OCI-LY1 (cell line): ENCODE results near the gene SLC29A1.

ENCODE experiments used
- H2AFZ ChIP-seq: fragments of 200-600 bp; sonication (generic), shearing (Covaris generic); 2 replicates; pipeline ENCODE4 v1.6.0; 2014; ENCODE audit warnings: antibody characterized with exemption, mild to moderate bottlenecking, low read length
- H3F3A ChIP-seq: fragments of 200-600 bp; sonication (generic), shearing (Covaris generic); 2 replicates; pipeline ENCODE4 v1.6.0; 2014; ENCODE audit warnings: mild to moderate bottlenecking, antibody characterized with exemption, low read length, moderate library complexity; ENCODE audit not compliant: insufficient read depth
- H3K27ac ChIP-seq: fragments of 200-600 bp; sonication (generic); 2 replicates; pipeline ENCODE4 v1.5.1; 2014; ENCODE audit warnings: low read length, mixed run types, mild to moderate bottlenecking, low read depth; ENCODE audit not compliant: poor library complexity, severe bottlenecking
- H3K27me3 ChIP-seq: fragments of 200-600 bp; sonication (generic); 2 replicates; pipeline ENCODE4 v1.6.0; 2014; ENCODE audit warnings: antibody characterized with exemption, mild to moderate bottlenecking, low read length, moderate library complexity; ENCODE audit not compliant: insufficient read depth
- H3K36me3 ChIP-seq: fragments of 200-600 bp; sonication (generic); 2 replicates; pipeline ENCODE4 v1.6.1; 2014; ENCODE audit warnings: mild to moderate bottlenecking, antibody characterized with exemption, low read length, moderate library complexity, mixed read lengths; ENCODE audit not compliant: insufficient read depth
- H3K4me1 ChIP-seq: fragments of 200-600 bp; sonication (generic); 2 replicates; pipeline ENCODE4 v1.5.1; 2014; ENCODE audit warnings: mild to moderate bottlenecking, low read length, moderate library complexity; ENCODE audit not compliant: insufficient read depth, severe bottlenecking
- H3K4me2 ChIP-seq: fragments of 200-600 bp; sonication (generic), shearing (Covaris generic); 2 replicates; pipeline ENCODE4 v1.6.1; 2014; ENCODE audit warnings: low read length
- H3K4me3 ChIP-seq: fragments of 200-600 bp; sonication (generic); 2 replicates; pipeline ENCODE4 v1.5.1; 2014; ENCODE audit warnings: low read length, low read depth, mild to moderate bottlenecking, mixed read lengths; ENCODE audit not compliant: poor library complexity, severe bottlenecking
- H3K79me2 ChIP-seq: fragments of 200-600 bp; shearing (Covaris generic); 2 replicates; pipeline ENCODE4 v1.6.1; 2016; ENCODE audit warnings: mixed run types, low read length, mixed read lengths; ENCODE audit not compliant: insufficient read depth
- H3K9ac ChIP-seq: fragments of 200-600 bp; sonication (generic), shearing (Covaris generic); 2 replicates; pipeline ENCODE4 v1.6.1; 2014; ENCODE audit warnings: mild to moderate bottlenecking, low read length, mixed read lengths
- H3K9me2 ChIP-seq: fragments of 200-600 bp; sonication (generic), shearing (Covaris generic); 2 replicates; pipeline ENCODE4 v1.6.1; 2014; ENCODE audit warnings: low read depth, mild to moderate bottlenecking, low read length, mixed read lengths
- H3K9me3 ChIP-seq: fragments of 200-600 bp; shearing (Covaris generic); 2 replicates; pipeline ENCODE4 v1.6.1; 2014; ENCODE audit warnings: low read length, mixed read lengths
- H4K20me1 ChIP-seq: fragments of 200-600 bp; sonication (generic), shearing (Covaris generic); 2 replicates; pipeline ENCODE4 v1.6.0; 2016; ENCODE audit warnings: mild to moderate bottlenecking, low read length; ENCODE audit not compliant: insufficient read depth
- EZH2 ChIP-seq: fragments of 200-600 bp; sonication (generic), shearing (Covaris generic); IDR thresholded peaks from 2 replicates; pipeline ENCODE4 v1.8.0; 2017; ENCODE audit warnings: borderline replicate concordance, mixed run types, mild to moderate bottlenecking, antibody characterized with exemption, low read length, moderate library complexity, mixed read lengths
- TF ChIP-seq, protein P1 (sequence below): fragments of 200-600 bp; sonication (generic), shearing (Covaris generic); IDR thresholded peaks from 2 replicates; pipeline ENCODE4 v1.5.1; 2017; ENCODE audit warnings: mild to moderate bottlenecking, antibody characterized with exemption, low read length, moderate library complexity, mixed read lengths

The SLC29A1 gene

DNA sequence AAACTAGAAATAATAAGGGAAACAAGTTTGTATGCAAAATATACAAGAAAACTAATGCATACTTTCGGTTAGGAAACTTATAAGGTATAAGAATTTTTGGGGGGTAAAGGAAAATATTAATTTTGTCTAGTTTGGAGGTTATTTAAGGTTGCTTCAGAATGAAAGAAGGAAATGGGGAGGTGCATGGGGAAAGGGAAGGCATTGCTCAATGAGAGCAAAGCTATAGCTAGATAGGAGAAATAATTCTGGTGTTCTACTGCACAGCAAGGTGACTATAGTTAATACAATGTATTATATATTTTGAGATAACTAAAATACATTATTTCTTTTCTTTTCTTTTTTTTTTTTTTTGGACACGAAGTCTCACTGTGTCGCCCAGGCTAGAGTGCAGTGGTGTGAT, 12.1 kb upstream of the SLC29A1 start:
- Histone ChIP-seq H3K9me2 (no peaks in the 10 kb centered on the region), H3K79me2 (no peaks in the 10 kb centered on the region), H3K27me3 (no peaks in the 10 kb centered on the region; the same call in 1 of the 2 replicates), H2AFZ (no peak overlapping the region), H3K4me3 (no peak overlapping the region), H3K4me1 (no peaks in the 10 kb centered on the region), H3K4me2 (no peak overlapping the region), H4K20me1 (no peaks in the 10 kb centered on the region), H3K27ac (no peak overlapping the region), H3K9ac (no peak overlapping the region), H3K9me3 (no peaks in the 10 kb centered on the region), H3K36me3 (no peaks in the 10 kb centered on the region), H3F3A (no peaks in the 10 kb centered on the region)
- TF ChIP-seq EZH2 = no peak
- TF ChIP-seq, protein P1, sequence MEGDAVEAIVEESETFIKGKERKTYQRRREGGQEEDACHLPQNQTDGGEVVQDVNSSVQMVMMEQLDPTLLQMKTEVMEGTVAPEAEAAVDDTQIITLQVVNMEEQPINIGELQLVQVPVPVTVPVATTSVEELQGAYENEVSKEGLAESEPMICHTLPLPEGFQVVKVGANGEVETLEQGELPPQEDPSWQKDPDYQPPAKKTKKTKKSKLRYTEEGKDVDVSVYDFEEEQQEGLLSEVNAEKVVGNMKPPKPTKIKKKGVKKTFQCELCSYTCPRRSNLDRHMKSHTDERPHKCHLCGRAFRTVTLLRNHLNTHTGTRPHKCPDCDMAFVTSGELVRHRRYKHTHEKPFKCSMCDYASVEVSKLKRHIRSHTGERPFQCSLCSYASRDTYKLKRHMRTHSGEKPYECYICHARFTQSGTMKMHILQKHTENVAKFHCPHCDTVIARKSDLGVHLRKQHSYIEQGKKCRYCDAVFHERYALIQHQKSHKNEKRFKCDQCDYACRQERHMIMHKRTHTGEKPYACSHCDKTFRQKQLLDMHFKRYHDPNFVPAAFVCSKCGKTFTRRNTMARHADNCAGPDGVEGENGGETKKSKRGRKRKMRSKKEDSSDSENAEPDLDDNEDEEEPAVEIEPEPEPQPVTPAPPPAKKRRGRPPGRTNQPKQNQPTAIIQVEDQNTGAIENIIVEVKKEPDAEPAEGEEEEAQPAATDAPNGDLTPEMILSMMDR = no peak

DNA sequence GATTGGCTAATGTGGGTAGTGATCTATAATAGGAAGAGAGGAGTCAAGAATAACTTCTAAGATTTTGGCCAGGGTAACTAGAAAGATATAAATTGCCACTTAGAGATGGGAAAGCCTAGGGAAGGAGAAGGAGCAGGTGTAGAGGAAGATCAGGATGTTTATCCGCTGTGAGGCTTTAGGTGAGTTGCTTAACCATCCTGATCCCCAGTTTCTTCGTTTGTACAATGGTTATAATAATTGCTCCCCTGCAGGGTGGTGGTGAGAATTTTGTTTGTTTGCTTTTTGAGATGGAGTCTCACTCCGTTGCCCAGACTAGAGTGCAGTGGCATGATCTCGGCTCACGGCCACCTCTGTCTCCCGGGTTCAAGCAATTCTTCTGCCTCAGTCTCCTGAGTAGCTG, 9.1 kb upstream of the SLC29A1 start:
- no peaks in the 10 kb centered on the region; the same call in 1 of the 2 replicates for H3K27me3 ChIP-seq
- no peak overlapping the region for H3K4me3 ChIP-seq

DNA sequence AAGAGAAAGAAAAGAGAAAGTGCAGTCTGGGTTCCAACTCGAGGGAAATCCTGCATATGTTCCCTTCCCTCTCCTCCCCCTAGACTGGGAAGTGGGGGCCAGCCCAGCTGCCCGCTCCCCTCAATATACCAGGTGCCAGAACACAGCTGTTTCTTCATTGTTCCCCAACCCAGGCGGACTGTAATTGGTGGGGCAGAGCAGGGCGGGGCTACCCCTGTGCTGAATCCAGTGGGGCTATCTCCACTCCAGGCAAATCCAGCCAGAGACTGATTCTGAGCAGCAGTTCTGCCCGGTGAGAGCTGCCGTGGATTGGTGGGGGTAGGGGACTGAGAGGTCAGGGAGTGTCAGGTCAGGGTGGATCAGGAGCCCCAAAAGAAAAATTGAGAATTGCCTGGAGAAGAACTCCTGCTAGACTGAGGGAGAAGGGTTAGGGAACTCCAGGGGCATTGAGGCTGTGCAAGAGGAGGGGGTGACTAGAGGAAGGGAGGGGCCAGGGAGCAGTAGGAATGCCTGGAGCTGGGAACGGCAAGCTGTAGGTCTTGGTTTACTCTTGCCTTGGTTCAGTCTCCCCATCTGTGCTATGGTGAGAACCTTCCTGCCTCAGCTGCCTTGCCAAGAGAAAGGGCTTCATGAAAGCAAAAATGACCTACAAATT, 6.6 kb upstream of the SLC29A1 start, which contains the start of gene MYMX:
MYMX (plus strand) TSS at position 250 of the 655 bp plus-strand sequence. CDS start 546 bp downstream, outside the sequence.
- Histone ChIP-seq H3K9me2 (no peaks in the 10 kb centered on the region), H3F3A (peaks cover 10% of the 10 kb centered on the region), H3K27ac (no peak within 1 kb of the TSS), H3K4me2 (no peak within 1 kb of the TSS), H3K27me3 (no peaks in the 10 kb centered on the region; the same call in 1 of the 2 replicates), H2AFZ (no peak within 1 kb of the TSS), H3K4me3 (no peak within 1 kb of the TSS), H3K4me1 (peaks cover 25% of the 10 kb centered on the region), H4K20me1 (no peaks in the 10 kb centered on the region), H3K9me3 (no peaks in the 10 kb centered on the region), H3K9ac (no peak within 1 kb of the TSS), H3K36me3 (no peaks in the 10 kb centered on the region), H3K79me2 (no peaks in the 10 kb centered on the region)
- no peak for TF ChIP-seq EZH2
- TF ChIP-seq, protein P1 = no peak

More for the DNA sequence above, 9.1 kb upstream of the SLC29A1 start:
- peaks cover 14% of the 10 kb centered on the region for H3K4me1 ChIP-seq
- no peaks in the 10 kb centered on the region for H3K9me2 ChIP-seq
- H3K36me3 ChIP-seq = no peaks in the 10 kb centered on the region
- no peaks in the 10 kb centered on the region for H4K20me1 ChIP-seq
- H3K9ac ChIP-seq = no peak overlapping the region
- no peak overlapping the region for H2AFZ ChIP-seq
- H3F3A ChIP-seq = peaks cover 6% of the 10 kb centered on the region; the same call in 1 of the 2 replicates
- no peak for TF ChIP-seq EZH2
- TF ChIP-seq, protein P1 = no peak
- no peak overlapping the region for H3K4me2 ChIP-seq
- H3K9me3 ChIP-seq = no peaks in the 10 kb centered on the region
- no peak overlapping the region for H3K27ac ChIP-seq
- H3K79me2 ChIP-seq = no peaks in the 10 kb centered on the region
